K562 (cell line): ENCODE data around the gene PRELID3B. TPM values are rescaled to one million over a fixed set of nuclear protein-coding genes. Genes with fewer than 3 reads are reported as not detected.

Experiments used
- ATAC-seq: fragments of 200-7000 bp; cut with Tn5 transposase; 3 replicates; pipeline ENCODE4 v1.9.1; 2020; ENCODE audit warnings: moderate library complexity
- BruUV-seq: library from RNA; stranded (reverse); fragments of 400-500 nt; replicated peaks from 2 replicates; lab custom pipeline; 2021; lab: Mats Ljungman, UMichigan
- CTCF ChIA-PET: fragments of 300-600 bp; formaldehyde crosslinking; extraction: SDS; loops from one replicate; lab custom pipeline; 2021; ENCODE audit warnings: low intra/inter-chr PET ratio; lab: Yijun Ruan, JAX
- POLR2A ChIA-PET: fragments of 300-600, 350-650 bp; sonication (Branson Sonifier 250); formaldehyde crosslinking; extraction: SDS; loops from one replicate; lab custom pipeline; 2021; ENCODE audit warnings: antibody characterized with exemption, inconsistent platforms; lab: Yijun Ruan, JAX
- DNase-seq, 4 experiments: peaks; one replicate each; pipeline versions ENCODE4 v3.0.0 to v3.0.0-alpha.2; 2011 to 2018; ENCODE audit warnings: low spot score in 3 of 4, mixed read lengths in 3 of 4; ENCODE audit errors: extremely low read depth in 1 of 4
- FAIRE-seq: peaks from 2 replicates; lab custom pipeline; 2011; peaks lifted over from hg19 to GRCh38; lab: Jason Lieb, UNC
- H2AFZ ChIP-seq: 2 replicates; pipeline ENCODE4 v1.6.0; 2011; ENCODE audit warnings: low read depth, low read length, control low read depth, inconsistent platforms
- H3K27ac ChIP-seq: fragments of 200-600 bp; 3 replicates; pipeline ENCODE4 v1.8.0; 2011; ENCODE audit warnings: low read depth, mild to moderate bottlenecking, control low read depth, inconsistent platforms, low read length, moderate library complexity, mixed read lengths; ENCODE audit errors: extremely low read depth
- H3K27me3 ChIP-seq, 2 experiments: fragments of 300-600 bp in 1 of 2; 2 replicates in 1 of 2; 3 replicates in 1 of 2; pipeline versions ENCODE4 v1.6.0 to v1.8.0; 2011; ENCODE audit warnings: inconsistent platforms in 2 of 2, low read length in 2 of 2, mild to moderate bottlenecking in 1 of 2, mixed read lengths in 1 of 2, moderate library complexity in 1 of 2; ENCODE audit not compliant: control insufficient read depth in 2 of 2, insufficient read depth in 2 of 2
- H3K36me3 ChIP-seq: fragments of 300-600 bp; 3 replicates; pipeline ENCODE4 v1.8.0; 2011; ENCODE audit warnings: mild to moderate bottlenecking, low read length, inconsistent platforms; ENCODE audit not compliant: control insufficient read depth, insufficient read depth
- H3K4me1 ChIP-seq, 2 experiments: fragments of 200-600 bp in 1 of 2; replicated peaks in 1 of 2; 2 replicates in 1 of 2; 3 replicates in 1 of 2; pipeline versions ENCODE4 v1.5.1 to v1.8.0; 2011; ENCODE audit warnings: inconsistent platforms in 2 of 2, low read length in 2 of 2, mild to moderate bottlenecking in 1 of 2, mixed read lengths in 1 of 2, moderate library complexity in 1 of 2; ENCODE audit not compliant: control insufficient read depth in 2 of 2, insufficient read depth in 2 of 2
- H3K4me2 ChIP-seq: 2 replicates; pipeline ENCODE4 v1.6.1; 2011; ENCODE audit warnings: low read length, control low read depth, inconsistent platforms, mixed read lengths; ENCODE audit not compliant: insufficient read depth
- H3K4me3 ChIP-seq: fragments of 200-600 bp; sonication (generic), shearing (Covaris generic); 2 replicates; pipeline ENCODE4 v1.5.1; 2016; ENCODE audit warnings: control low read depth, inconsistent platforms
- H3K79me2 ChIP-seq: fragments of 200-600 bp; 3 replicates; pipeline ENCODE4 v1.8.0; 2011; ENCODE audit warnings: low read length, inconsistent platforms; ENCODE audit not compliant: control insufficient read depth, insufficient read depth
- H3K9ac ChIP-seq, 2 experiments: 2 replicates each; pipeline versions ENCODE4 v1.6.0 to v1.6.1; 2011; ENCODE audit warnings: low read depth in 2 of 2, low read length in 2 of 2, control low read depth in 1 of 2, inconsistent platforms in 1 of 2, mild to moderate bottlenecking in 1 of 2, mixed read lengths in 1 of 2; ENCODE audit not compliant: insufficient read depth in 1 of 2
- H3K9me1 ChIP-seq: one replicate; pipeline ENCODE4 v1.6.0; 2011; ENCODE audit warnings: inconsistent platforms, mild to moderate bottlenecking, low read length, moderate library complexity; ENCODE audit not compliant: control insufficient read depth, insufficient read depth
- H3K9me3 ChIP-seq: replicated peaks from 2 replicates; pipeline ENCODE4 v1.5.1; 2011; ENCODE audit warnings: low read depth, low read length, inconsistent platforms; ENCODE audit not compliant: control insufficient read depth, insufficient read depth
- H4K20me1 ChIP-seq: replicated peaks from 2 replicates; pipeline ENCODE4 v1.6.1; 2011; ENCODE audit warnings: low read length, inconsistent platforms, mixed read lengths; ENCODE audit not compliant: control insufficient read depth, insufficient read depth
- IRF2 ChIP-seq: sonication (generic); formaldehyde crosslinking; IDR thresholded peaks from 2 replicates; pipeline ENCODE4 v1.8.1; 2022; ENCODE audit warnings: mild to moderate bottlenecking, missing genetic modification reagents
- POLR2A ChIP-seq: fragments of 450-650 bp; conservative IDR thresholded peaks from 2 replicates; pipeline ENCODE4 v1.6.1; 2016
- POLR2G ChIP-seq: fragments of 200-400 bp; formaldehyde crosslinking; IDR thresholded peaks from 2 replicates; pipeline ENCODE4 v1.6.1; 2017; ENCODE audit warnings: low read depth, mild to moderate bottlenecking, antibody characterized with exemption, low read length, moderate library complexity
- RBFOX2 ChIP-seq: fragments of 200-400 bp; formaldehyde crosslinking; IDR thresholded peaks from 2 replicates; pipeline ENCODE4 v1.6.1; 2017; ENCODE audit warnings: low read depth, mild to moderate bottlenecking, low read length, moderate library complexity
- RBM34 ChIP-seq: fragments of 200-400 bp; formaldehyde crosslinking; IDR thresholded peaks from 2 replicates; pipeline ENCODE4 v1.6.1; 2018; ENCODE audit warnings: low read length, borderline replicate concordance; ENCODE audit not compliant: insufficient read depth
- RFX1 ChIP-seq: fragments of 450-650 bp; IDR thresholded peaks from 2 replicates; pipeline ENCODE4 v1.6.1; 2016; ENCODE audit warnings: mild to moderate bottlenecking, moderate library complexity
- ZBTB33 ChIP-seq: sonication (generic); formaldehyde crosslinking; IDR thresholded peaks from 2 replicates; pipeline ENCODE4 v1.8.1; 2023; ENCODE audit warnings: mild to moderate bottlenecking, missing genetic modification reagents
- WGBS: fragments of 100-300 bp; shearing (Covaris generic); methylation state at CpG from one replicate; pipeline ENCODE4 v1.1.6; 2016; ENCODE audit warnings: low coverage, mixed read lengths; ENCODE audit not compliant: insufficient coverage; ENCODE audit errors: missing lambda C conversion rate; 5-methylcytosine and 5-hydroxymethylcytosine counted together
- in situ Hi-C: fragments of 300-500 bp; cut with MboI; formaldehyde crosslinking; loops from 4 replicates; pipeline ENCODE4 v1.15.0; 2018; ENCODE audit warnings: inconsistent platforms, mixed read lengths
- intact Hi-C: fragments of 100-400 bp; cut with micrococcal nuclease; formaldehyde crosslinking; loops from 2 replicates; pipeline ENCODE4 v1.14.2; 2022
- polyA plus RNA-seq, 8 experiments: library from polyadenylated mRNA; depleted of rRNA in 4 of 8; stranded (reverse) in 5 of 8; unstranded in 3 of 8; fragments of >200 nt; fragmentation: Nextera tagmentation in 2 of 8; fragmentation: Illumina TruSeq in 1 of 8; extraction: Ambion mirVana in 2 of 8; extraction: Trizol in 1 of 8; gene quantifications; 2 replicates each; pipeline versions ENCODE4 v1.2.1 to v1.2.3, GENCODE V29; 2011 to 2014; ENCODE audit warnings: inconsistent platforms in 1 of 8, missing spikeins in 1 of 8
- total RNA-seq, 7 experiments: library from RNA; depleted of rRNA in 6 of 7; stranded (reverse); fragments of >200 nt in 6 of 7; fragmentation: Illumina TruSeq in 2 of 7; extraction: Trizol in 2 of 7; gene quantifications; 2 replicates each; pipeline versions ENCODE4 v1.2.1 to v1.2.3, GENCODE V29; 2011 to 2021; ENCODE audit warnings: low replicate concordance in 1 of 7

Gene PRELID3B
- total and polyA plus RNA-seq, 9 of the 15 experiments (the other 6 are each of a cell fraction or from before 2014, with no cell fraction given) = 77.0 to 186 (median 101) TPM

GRCh38 chr20:59025086-59025485 is 17.5 kb downstream of the PRELID3B start (continued):
- TF ChIP-seq RBM34 (no peak), RFX1 (no peak), RBFOX2 (no peak)

GRCh38 chr20:59024111-59024530 is 18.5 kb downstream of the PRELID3B start:
- no TSS peak for BruUV-seq
- CTCF ChIA-PET = no interaction called here

More at GRCh38 chr20:59024111-59024530, 18.5 kb downstream of the PRELID3B start:
- peaks cover 28 to 32% of the 10 kb centered on the region in 2 experiments for H3K4me1 ChIP-seq
- H3K27me3 ChIP-seq = no peaks in the 10 kb centered on the region
- POLR2A ChIA-PET = interaction anchor here (0.9 to 1.5 kb wide), 5 partner anchors 8 to 43 kb away, joined by 3 to 9 read pairs (median 3); partner anchors contain the start of genes ATP5F1E and NELFCD
- WGBS = 91% methylated on average over 21 of the region's 24 CpGs
- H4K20me1 ChIP-seq = no peaks in the 10 kb centered on the region; the same call in 1 of the 2 replicates
- peak overlapping the region in 1 of 2 experiments; percentile 39; a peak in 2 of 4 replicates for H3K9ac ChIP-seq
- ATAC-seq (no peak), FAIRE-seq (no peak), DNase-seq (no peak)
- H3K27ac ChIP-seq = no peak overlapping the region
- H3K9me1 ChIP-seq = no peaks in the 10 kb centered on the region
- no peak overlapping the region for H2AFZ ChIP-seq
- TF ChIP-seq POLR2A (0 out of 2 replicates have a peak, but pooled peaks have one; percentile 35), IRF2 (CRISPR knock-in tag) (no peak), POLR2G (peak; percentile 50; the same call in 1 of the 2 replicates), RBFOX2 (peak; percentile 59), ZBTB33 (CRISPR knock-in tag) (0 out of 2 replicates have a peak, but pooled peaks have one; percentile 46)
- in situ Hi-C loops = no loop called here
- H3K4me2 ChIP-seq = no peak overlapping the region
- peaks cover 75% of the 10 kb centered on the region for H3K36me3 ChIP-seq
- no peak overlapping the region for H3K4me3 ChIP-seq
- peaks cover 94% of the 10 kb centered on the region for H3K79me2 ChIP-seq
- intact Hi-C loops = no loop called here
- H3K9me3 ChIP-seq = no peaks in the 10 kb centered on the region
